IPS-NIHi7 (cell line): ENCODE measurements around the gene COL4A1.

Experiments
- DNase-seq: peaks from one replicate; pipeline ENCODE4 v3.0.0; 2012; ENCODE audit warnings: mixed read lengths; ENCODE audit errors: extremely low spot score

The COL4A1 gene

DNA sequence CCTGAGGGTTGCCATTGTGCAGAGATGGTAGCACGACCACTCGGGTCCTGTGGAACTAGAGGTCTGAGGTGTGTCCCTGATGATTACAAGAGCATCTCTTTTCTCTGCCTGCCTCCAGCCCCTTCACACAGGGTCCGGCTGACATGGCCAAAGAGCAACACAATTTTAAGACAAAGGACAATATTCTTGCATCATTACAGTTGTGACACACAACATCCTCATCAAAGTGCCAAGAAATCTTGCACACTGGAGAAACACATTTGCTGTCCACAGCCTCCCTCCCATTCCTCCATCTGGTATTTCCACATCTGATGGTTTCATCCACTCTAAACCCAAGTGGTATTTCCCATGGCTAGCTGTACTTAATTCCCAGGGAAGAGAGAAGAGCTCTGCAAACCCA, 12.8 kb downstream of the COL4A1 start:
- no peak for DNase-seq

DNA sequence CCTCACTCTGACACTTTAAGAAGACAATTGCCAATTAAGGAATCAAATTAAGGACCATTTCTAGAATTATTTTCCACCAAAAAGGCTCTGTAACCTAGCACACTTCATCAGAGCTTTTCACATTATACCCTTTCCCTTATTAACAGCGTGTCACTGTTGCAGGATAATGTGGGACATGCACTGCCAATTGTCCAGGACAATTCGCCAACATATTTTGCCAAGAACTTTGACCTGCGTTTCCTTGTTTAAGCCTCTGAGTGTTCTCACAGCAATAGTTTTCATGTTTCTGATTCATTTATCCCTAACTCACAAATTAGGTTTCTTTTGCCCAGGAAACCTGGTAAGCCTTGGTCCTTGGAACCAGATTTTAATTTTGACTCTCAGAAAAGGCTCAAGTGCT, 13.3 kb downstream of the COL4A1 start:
- no peak for DNase-seq

DNA sequence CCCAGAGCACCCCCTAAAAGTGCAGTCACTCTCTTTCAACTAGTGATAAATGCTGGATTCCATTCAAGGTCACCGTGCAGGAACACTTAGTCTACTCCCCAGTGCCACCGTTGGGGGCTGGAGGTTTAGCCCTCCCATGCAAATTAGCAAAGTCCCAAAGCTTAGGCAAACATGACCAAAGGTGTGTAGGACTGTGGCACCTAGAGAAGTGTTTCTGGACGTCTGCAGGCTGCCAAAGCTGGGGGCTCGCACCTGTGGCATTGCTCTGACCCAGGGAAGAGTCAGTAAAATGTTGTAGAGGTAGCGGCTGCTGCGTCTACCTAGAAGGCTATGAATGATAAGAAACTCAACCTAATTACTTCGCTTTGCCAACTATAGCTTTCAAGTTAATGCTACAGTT, 13.9 kb downstream of the COL4A1 start:
- no peak for DNase-seq

DNA sequence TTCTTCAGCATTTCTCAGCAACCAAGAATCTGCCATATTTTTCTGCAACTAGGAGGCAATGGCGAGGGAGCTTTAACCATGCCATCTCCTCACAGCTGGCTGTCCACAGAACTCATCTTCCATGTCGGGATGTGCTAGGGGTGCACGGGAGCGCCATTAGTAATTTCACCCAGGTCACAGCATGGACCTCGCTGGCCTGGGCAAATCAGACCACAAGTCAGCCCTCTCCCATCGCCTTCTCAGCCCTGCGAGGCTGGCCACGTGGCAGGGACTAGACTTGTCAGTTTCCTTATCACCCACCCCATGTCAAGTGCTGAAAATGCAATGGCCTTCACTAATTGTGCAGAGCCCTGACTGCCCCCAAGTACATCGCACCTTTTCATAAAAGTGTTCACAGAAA, 15.7 kb downstream of the COL4A1 start:
- DNase-seq, result no peak

DNA sequence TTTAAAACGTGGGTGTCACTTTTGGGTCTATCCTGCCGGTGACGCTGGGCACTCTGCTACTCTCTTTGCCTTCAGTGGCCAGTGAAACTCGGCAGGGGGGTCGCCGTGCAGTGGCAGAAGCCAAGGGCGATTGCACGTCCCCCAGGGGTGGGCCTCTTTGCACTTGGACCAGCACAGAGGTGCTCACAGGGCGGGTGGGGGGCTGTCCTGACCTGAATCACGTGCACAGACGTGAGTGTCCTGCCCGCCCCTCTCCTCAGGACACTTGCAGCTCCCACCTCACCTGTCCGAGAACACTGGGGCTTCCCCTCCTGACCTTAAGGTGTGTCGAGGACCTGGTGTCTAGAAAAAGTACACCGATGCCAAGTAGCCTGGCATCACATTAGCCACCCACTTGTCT, 16.1 kb downstream of the COL4A1 start:
- no peak for DNase-seq

DNA sequence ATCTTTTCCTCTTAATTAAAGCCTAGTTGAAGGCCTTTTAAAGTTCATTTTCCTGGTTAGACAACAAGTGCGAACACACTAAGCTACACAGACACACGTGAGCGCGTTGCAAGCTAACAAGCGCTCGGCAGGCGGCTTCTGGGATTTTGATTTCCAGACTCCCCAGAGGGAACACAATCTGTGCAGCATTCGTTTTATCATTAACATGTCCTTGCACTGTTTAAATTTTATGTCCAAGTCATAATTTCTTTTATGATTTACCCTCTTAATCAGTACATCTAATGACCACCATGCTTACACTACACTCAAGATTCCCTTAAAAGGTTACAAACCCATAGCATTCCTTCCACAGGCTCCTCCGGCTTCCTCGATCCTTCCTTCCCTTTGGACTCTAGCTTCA, 16.8 kb downstream of the COL4A1 start:
- DNase-seq, result no peak

DNA sequence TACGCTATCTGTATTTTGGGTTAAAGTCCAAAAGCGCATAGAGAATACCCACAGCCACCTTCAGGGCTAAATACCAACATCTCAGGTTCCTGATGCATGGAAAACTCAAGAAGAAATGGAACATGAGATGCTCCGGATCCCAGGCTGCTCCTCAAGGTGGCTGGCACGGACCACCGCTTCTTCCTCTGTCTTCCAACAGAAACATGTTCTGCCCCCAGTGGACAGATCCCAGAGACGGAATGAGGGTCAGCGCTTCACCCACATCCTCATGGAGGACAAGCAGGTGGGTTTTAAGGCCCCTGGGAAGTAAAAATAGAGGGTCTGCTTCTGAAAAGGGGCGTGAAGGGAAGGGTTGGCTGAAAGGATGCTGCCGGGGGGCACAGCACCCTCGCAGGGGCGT, 17.3 kb downstream of the COL4A1 start:
- no peak for DNase-seq

DNA sequence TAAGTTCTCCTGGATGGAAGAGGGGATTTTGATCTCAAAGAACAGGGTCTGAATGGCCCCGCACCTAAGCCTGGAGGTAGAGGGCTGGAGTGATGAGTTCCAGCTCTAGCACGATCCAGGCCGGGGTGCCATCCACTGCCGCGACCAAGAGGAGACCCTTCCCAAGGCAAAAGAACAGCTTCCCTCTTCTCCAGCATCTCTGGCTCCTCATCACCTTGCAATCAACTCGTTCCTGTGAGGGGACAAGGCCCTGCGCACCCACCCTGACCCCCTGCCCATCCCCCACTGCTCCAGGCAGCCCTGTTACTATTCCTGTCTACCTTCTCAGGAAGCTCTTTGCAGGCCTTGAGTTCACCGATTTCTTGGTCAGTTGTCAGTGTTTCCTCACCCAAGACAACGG, 17.8 kb downstream of the COL4A1 start:
- DNase-seq, result no peak

DNA sequence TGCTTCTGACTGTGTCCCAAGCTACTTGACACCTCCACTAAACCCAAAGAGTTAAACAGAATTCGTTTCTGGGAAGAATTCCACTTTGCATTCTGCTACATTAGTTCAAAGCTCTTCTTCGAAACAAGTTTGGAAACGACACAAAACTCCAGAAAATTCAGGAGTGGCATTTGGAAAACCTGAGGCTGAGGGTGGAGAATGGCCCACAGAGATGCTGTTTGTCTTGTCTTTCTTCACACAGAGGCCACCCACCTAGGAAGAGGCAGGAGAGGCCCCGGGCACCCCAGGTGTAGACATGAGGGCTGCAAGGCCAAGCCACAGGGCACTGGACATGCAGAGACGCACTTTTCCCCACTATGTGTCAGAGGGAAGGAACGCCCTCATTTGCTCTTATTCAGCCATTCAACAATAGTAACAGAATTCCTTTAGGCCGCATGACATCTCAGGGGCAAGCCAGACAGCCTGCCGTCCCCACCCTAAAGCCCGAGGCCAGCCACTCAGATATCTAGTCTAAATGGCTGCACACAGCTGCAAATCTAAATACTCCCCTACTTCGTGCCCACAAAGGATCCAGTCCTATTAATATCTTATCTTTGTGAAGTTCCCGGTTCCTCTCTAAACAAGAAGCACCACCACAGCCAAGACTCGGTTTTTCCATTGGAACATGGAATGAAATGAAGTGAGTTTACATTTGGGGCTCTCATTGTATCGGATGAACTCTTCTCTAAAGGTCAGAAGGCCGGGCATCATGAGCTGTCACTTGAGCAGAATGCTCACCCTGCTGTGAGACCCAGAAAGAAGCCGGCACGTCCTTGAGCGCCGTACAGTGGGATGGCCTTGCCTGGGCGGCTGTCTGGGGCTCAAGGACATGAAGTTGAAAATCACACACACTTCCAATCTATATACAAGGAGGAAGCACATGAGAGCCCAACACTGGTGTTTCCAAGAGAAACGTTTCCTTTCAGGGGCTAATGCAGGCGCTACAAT, 19.8 kb downstream of the COL4A1 start:
- no peak for DNase-seq

DNA sequence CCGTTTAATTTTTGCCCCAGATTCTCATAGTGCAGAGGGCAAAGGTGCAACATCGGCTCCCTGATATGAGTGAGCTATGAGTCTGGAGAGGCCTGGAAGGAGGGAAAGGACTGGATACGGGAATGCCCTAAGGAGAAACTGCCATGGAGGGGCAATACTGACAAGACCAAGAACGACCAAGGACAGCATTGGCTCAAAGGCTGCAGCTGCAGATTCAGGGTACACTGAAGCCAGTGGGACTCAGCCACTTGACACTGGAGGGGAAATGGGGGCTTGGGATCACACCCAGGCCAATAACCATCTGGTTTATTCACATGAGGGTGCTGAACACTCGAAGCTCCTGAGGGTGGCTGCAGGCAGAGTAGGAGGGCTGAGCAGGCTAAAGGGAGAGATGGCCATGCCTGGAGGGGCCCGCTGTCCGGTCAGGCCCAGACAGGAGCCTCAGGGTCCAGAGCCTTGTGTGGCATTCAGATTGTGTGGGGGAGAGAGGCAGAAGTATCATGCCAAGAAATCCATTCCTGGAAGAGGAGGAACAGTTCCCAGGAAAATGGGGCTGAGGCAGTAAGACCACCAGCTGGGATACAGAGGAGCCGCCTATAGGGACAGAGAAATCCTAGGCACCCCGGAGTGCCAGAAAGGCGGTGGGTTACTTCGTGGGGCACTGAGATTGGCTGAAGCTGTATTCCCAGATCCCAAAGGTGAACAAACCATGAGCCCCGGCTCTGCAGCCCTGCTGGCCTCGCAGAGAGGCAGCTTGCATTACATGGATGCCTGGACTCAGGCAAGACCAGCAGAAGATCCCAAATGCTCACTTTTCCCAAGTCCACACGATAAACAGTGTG, 20.7 kb downstream of the COL4A1 start:
- DNase-seq, result no peak

DNA sequence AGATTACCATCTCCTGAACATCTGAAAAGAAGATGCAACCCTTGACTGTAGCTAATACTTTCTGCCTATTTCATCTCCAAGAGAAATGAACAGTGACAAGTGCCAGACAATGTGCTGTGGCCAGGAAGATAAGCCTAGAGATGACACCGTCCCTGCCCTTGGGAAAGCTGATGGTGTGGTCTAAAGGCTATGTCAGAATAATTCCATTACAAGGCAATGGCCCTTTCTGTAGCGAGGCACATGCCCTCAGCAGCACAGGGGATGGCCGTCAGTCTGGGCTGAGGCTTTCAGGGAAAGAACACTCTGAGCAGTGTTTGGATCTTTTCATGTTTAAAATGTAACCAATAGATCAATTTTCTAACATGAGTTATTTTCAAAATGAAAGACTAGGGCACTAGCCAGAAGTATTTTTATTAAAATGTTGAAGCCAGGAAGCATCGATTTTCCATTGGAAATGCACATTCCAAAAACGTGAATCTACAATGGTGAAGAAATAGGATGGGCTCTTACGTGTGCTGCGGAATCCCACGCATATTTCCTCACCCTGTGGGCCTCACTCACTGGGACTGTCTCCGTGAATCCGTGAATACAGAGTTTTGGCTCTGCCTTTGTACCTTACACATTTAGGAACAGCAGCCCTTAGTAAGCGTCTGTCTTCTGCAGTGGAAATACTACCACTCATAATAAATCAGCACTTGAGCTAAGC, 22.0 kb downstream of the COL4A1 start:
- no peak for DNase-seq

DNA sequence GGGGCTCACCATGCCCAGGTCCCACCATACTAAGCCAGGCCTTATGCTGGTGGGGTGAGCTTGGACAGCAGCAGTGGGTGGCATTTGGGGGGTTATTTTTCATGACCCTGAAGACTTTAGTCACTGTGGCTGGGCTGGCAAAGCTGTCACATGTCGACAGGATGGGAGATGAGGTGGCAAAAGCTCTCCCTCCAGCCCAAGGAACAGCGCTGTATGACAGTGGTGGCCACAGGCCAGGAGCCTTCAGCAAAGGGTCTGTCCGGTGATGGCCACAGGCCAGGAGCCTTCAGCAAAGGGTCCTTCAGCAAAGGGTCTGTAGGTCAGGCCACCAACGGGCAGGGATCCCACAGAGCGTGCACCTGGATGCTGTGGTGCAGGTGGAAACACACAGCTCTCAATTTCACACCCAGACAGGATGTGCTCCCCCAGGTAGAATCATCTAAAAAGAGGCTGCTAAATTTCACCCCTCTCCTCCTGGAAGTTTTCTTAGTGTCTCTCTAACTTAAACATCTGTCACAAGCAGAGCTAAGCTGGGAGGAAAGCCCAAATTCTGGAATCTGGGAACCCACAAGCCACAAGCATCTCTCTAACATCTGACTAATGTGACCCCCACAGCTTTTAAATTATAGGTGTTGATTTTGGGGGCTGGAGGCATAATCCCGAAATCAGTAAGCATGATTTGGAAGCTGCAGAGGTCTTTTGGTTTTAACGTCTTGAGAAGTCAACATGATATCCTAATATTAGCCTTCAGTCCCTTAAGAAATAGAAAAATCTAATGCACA, 23.0 kb downstream of the COL4A1 start:
- DNase-seq, result no peak

DNA sequence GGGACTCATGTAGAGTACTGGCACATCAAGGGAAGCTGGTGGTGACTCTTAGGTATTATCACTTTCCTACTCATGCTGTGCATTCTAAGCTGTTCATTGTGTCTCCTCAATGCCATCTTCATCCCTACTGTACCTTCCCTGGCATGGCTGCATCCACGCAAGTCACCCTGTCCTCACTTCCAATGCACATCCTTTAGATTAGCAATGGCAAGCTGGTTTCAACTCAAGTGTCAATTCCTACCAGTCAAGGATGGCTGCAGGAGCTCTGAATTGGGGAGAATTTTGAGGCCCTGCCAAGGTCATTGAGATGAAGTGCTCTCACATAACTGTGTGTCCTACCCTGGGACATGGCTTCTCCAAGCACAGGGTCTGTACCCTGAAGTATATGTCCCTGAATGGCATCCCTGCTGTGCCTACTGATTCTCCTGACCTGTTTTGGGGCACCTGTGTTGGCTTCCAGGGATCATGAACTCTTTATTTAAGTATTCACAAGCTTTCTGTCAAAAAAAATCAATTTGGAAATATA, 24.6 kb downstream of the COL4A1 start:
- no peak for DNase-seq

DNA sequence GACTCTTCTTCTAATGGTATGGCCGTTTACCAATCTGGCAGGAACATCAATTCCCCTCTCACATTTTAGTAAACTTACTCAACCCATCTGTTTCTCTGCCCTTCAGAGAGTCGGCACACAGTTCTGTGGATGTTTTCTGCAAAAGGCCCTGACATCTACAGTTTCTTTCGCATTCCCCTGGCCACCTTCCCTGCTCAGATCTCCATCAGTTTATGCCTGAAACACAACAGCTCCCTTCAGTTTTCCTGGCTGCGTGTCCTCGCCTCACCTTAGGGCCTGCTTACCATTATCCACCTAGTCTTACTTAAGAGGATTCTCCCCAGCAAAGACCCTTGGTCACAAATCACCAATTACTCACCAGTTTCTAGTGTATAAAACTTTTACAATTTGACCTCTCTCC, 25.2 kb downstream of the COL4A1 start:
- no peak for DNase-seq

DNA sequence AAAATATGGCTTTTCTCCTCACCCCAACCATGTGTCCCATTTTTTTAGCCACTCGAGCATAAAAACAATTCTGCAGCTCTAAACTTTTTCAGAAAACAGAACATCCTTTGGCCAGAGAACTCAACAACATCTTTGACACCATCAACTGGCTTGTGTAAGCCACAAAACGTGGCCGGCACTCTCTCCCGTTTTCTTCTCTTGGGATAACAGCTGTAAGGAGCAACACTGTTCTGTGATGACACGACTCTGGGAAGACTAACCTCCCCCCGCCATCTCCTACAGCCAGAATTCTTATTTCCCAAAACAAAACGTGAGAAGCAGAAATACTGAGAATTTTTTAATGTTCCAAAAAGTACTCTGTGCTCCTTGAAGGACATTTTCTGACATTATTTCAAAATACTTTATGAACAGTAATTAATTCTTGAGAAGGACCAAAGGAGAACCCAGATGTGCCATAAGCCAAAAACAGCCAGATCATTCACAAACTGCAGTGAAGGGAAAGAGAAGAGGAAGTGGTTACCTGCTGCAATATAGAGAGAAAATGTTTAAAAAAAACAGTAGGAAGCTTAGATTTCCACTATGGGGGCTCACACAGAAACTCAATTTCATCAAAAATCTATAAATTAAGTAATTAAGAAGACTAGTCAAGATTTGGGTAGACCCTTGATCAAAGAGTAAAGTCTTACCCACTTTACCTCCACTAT, 25.8 kb downstream of the COL4A1 start:
- no peak for DNase-seq

DNA sequence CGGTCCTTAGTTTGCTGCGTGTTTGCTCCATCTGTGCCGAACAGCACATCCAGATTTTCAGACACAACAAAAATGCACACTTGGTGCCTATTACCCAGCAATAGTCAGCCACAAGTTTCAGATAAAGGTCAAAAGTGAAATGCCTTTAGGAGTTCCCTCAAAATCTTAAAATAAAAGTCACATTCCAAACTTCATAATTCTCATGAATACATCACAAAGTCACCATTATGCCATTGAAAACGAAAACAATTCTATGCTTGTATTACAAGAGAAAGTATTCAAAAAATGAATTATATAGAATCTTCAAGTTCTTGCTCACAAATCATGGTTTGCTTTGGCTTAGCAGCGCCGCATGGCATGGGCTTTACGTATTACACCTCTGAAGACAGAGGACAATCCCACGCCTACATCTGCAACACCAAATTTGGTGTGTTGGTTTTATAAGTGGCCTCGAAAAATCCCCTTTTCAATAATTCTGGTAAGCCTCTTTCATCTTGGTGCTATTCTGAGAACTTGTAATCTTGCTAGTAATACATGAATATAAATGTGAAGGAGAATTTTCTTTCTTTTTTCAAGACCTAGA, 26.6 kb downstream of the COL4A1 start:
- DNase-seq, result no peak

DNA sequence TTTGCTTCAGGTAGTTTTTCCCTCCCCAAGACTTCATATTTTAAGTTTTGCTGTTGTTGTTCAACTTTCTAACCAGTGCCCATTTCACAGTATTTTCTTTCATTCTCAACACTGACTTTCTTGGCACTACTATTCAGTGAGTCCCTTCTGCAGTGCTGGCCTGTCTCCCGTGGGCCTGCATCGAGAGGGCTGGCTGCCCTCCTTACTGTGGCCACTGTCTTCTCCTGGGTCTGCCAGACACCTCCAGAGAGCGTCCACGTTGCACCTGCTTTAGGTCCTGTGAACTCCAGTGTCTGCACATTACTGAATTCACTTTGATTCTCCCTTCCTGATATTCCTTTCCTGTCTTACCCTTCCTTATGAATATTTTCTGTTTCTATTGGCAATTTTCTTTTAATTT, 27.3 kb downstream of the COL4A1 start:
- no peak for DNase-seq

DNA sequence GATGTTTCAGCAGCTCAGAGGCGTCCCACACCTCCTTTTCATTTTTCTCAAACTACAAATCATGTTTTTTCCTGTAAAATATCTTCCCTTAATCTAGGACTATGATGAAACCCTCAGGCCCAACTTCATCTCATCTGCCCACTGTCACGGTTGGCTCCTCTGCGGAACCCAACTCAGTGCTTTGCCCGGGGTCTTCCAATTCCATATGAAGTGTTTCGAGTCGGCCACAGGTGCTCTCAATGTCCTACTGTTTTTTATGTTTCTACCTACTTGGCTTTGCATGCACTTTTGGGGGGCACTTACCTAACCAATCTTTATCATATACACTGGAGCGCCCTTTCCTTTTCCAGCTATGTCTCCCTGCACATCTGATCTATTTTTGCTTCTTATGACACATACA, 28.1 kb downstream of the COL4A1 start:
- DNase-seq, result no peak

DNA sequence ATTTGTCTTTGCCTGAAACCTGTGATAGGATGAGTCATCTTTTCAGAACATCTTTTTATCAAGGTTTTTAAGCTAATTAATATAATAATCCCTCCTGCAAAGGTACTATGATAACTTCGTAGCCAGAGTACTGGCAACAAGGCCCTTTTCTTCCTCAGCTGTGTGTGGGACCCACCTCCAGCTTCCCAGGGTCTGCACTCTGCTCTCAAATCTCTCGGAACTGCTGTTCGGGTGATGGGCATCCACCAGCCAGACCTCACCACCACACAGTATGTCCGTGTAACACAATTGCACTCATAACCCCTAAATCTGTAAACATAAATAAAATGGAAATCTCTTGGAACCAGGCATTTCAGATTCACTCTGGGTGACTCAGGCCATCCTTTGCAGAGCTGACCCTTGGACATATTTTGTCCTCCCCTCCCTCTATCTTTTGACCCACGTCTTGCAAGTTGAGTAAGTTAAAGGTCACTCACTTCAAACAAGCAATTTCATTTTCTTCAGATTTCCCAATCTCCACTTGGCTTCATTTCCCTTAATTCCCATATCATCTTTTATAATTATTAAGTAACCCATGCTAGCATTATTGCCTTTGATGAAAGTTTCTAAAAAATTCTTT, 29.5 kb downstream of the COL4A1 start:
- no peak for DNase-seq

DNA sequence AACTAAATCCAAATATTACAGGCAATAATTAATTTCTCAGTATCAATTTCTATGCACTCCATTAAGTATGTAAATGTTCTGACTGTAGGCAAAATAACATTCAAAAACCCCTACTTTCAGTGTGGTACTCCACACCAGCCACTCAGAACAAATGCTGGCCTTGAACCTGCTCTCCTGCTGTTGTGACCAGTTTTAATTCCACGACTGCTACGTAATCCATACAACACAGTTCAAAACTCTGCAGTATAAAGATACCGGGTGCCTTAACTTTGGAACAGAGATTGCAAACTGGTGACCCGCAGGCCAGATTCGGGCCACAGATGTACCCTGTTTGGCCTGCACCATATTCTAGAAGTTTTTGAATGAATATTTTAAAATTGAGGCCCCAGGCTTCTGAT, 30.4 kb downstream of the COL4A1 start:
- no peak for DNase-seq
